K562 (cell line): Measurements from ENCODE around the gene NDUFS8. TPM values are rescaled to one million over a fixed set of nuclear protein-coding genes. Genes with fewer than 3 reads are reported as not detected.

ENCODE experiments used
- ATAC-seq: fragments of 200-7000 bp; cut with Tn5 transposase; 3 replicates; pipeline ENCODE4 v1.9.1; 2020; ENCODE audit warnings: moderate library complexity
- BruUV-seq: library from RNA; stranded (reverse); fragments of 400-500 nt; replicated peaks from 2 replicates; lab custom pipeline; 2021; lab: Mats Ljungman, UMichigan
- CTCF ChIA-PET: fragments of 300-600 bp; formaldehyde crosslinking; extraction: SDS; loops from one replicate; lab custom pipeline; 2021; ENCODE audit warnings: low intra/inter-chr PET ratio; lab: Yijun Ruan, JAX
- POLR2A ChIA-PET: fragments of 300-600, 350-650 bp; sonication (Branson Sonifier 250); formaldehyde crosslinking; extraction: SDS; loops from one replicate; lab custom pipeline; 2021; ENCODE audit warnings: antibody characterized with exemption, inconsistent platforms; lab: Yijun Ruan, JAX
- DNase-seq, 4 experiments: peaks; one replicate each; pipeline versions ENCODE4 v3.0.0 to v3.0.0-alpha.2; 2011 to 2018; ENCODE audit warnings: low spot score in 3 of 4, mixed read lengths in 3 of 4; ENCODE audit errors: extremely low read depth in 1 of 4
- FAIRE-seq: peaks from 2 replicates; lab custom pipeline; 2011; peaks lifted over from hg19 to GRCh38; lab: Jason Lieb, UNC
- H2AFZ ChIP-seq: 2 replicates; pipeline ENCODE4 v1.6.0; 2011; ENCODE audit warnings: low read depth, low read length, control low read depth, inconsistent platforms
- H3K27ac ChIP-seq: fragments of 200-600 bp; 3 replicates; pipeline ENCODE4 v1.8.0; 2011; ENCODE audit warnings: low read depth, mild to moderate bottlenecking, control low read depth, inconsistent platforms, low read length, moderate library complexity, mixed read lengths; ENCODE audit errors: extremely low read depth
- H3K27me3 ChIP-seq, 2 experiments: fragments of 300-600 bp in 1 of 2; 2 replicates in 1 of 2; 3 replicates in 1 of 2; pipeline versions ENCODE4 v1.6.0 to v1.8.0; 2011; ENCODE audit warnings: inconsistent platforms in 2 of 2, low read length in 2 of 2, mild to moderate bottlenecking in 1 of 2, mixed read lengths in 1 of 2, moderate library complexity in 1 of 2; ENCODE audit not compliant: control insufficient read depth in 2 of 2, insufficient read depth in 2 of 2
- H3K36me3 ChIP-seq: fragments of 300-600 bp; 3 replicates; pipeline ENCODE4 v1.8.0; 2011; ENCODE audit warnings: mild to moderate bottlenecking, low read length, inconsistent platforms; ENCODE audit not compliant: control insufficient read depth, insufficient read depth
- H3K4me1 ChIP-seq, 2 experiments: fragments of 200-600 bp in 1 of 2; replicated peaks in 1 of 2; 2 replicates in 1 of 2; 3 replicates in 1 of 2; pipeline versions ENCODE4 v1.5.1 to v1.8.0; 2011; ENCODE audit warnings: inconsistent platforms in 2 of 2, low read length in 2 of 2, mild to moderate bottlenecking in 1 of 2, mixed read lengths in 1 of 2, moderate library complexity in 1 of 2; ENCODE audit not compliant: control insufficient read depth in 2 of 2, insufficient read depth in 2 of 2
- H3K4me2 ChIP-seq: 2 replicates; pipeline ENCODE4 v1.6.1; 2011; ENCODE audit warnings: low read length, control low read depth, inconsistent platforms, mixed read lengths; ENCODE audit not compliant: insufficient read depth
- H3K4me3 ChIP-seq: fragments of 200-600 bp; sonication (generic), shearing (Covaris generic); 2 replicates; pipeline ENCODE4 v1.5.1; 2016; ENCODE audit warnings: control low read depth, inconsistent platforms
- H3K79me2 ChIP-seq: fragments of 200-600 bp; 3 replicates; pipeline ENCODE4 v1.8.0; 2011; ENCODE audit warnings: low read length, inconsistent platforms; ENCODE audit not compliant: control insufficient read depth, insufficient read depth
- H3K9ac ChIP-seq, 2 experiments: 2 replicates each; pipeline versions ENCODE4 v1.6.0 to v1.6.1; 2011; ENCODE audit warnings: low read depth in 2 of 2, low read length in 2 of 2, control low read depth in 1 of 2, inconsistent platforms in 1 of 2, mild to moderate bottlenecking in 1 of 2, mixed read lengths in 1 of 2; ENCODE audit not compliant: insufficient read depth in 1 of 2
- H3K9me1 ChIP-seq: one replicate; pipeline ENCODE4 v1.6.0; 2011; ENCODE audit warnings: inconsistent platforms, mild to moderate bottlenecking, low read length, moderate library complexity; ENCODE audit not compliant: control insufficient read depth, insufficient read depth
- H3K9me3 ChIP-seq: replicated peaks from 2 replicates; pipeline ENCODE4 v1.5.1; 2011; ENCODE audit warnings: low read depth, low read length, inconsistent platforms; ENCODE audit not compliant: control insufficient read depth, insufficient read depth
- H4K20me1 ChIP-seq: replicated peaks from 2 replicates; pipeline ENCODE4 v1.6.1; 2011; ENCODE audit warnings: low read length, inconsistent platforms, mixed read lengths; ENCODE audit not compliant: control insufficient read depth, insufficient read depth
- BDP1 ChIP-seq: IDR thresholded peaks from 3 replicates; pipeline ENCODE4 v1.6.1; 2011; ENCODE audit not compliant: insufficient read length, insufficient read depth
- CBFB ChIP-seq: sonication (generic); formaldehyde crosslinking; IDR thresholded peaks from 2 replicates; pipeline ENCODE4 v1.4.0; 2020; ENCODE audit warnings: mild to moderate bottlenecking, missing genetic modification reagents
- DEAF1 ChIP-seq: fragments of 450-650 bp; formaldehyde crosslinking; IDR thresholded peaks from 2 replicates; pipeline ENCODE4 v1.4.0; 2020; ENCODE audit warnings: mild to moderate bottlenecking, moderate library complexity
- KDM4B ChIP-seq, 2 experiments: fragments of 450-650 bp in 1 of 2; sonication (generic) in 1 of 2; IDR thresholded peaks; 2 replicates each; pipeline ENCODE4 v1.6.1; 2016 to 2017; ENCODE audit warnings: borderline replicate concordance in 2 of 2, antibody characterized with exemption in 1 of 2, low read depth in 1 of 2, mild to moderate bottlenecking in 1 of 2
- MAX ChIP-seq: sonication (generic); formaldehyde crosslinking; IDR thresholded peaks from 2 replicates; pipeline ENCODE4 v1.9.0; 2022; ENCODE audit warnings: mild to moderate bottlenecking, missing genetic modification reagents
- MCM3 ChIP-seq: fragments of 450-650 bp; IDR thresholded peaks from 2 replicates; pipeline ENCODE4 v1.6.1; 2016
- NFXL1 ChIP-seq: fragments of 450-650 bp; formaldehyde crosslinking; IDR thresholded peaks from 2 replicates; pipeline ENCODE4 v1.4.0; 2021; ENCODE audit warnings: mild to moderate bottlenecking
- NR0B1 ChIP-seq: fragments of 450-650 bp; IDR thresholded peaks from one replicate; pipeline ENCODE4 v1.6.1; 2018; ENCODE audit warnings: mild to moderate bottlenecking, moderate library complexity; ENCODE audit not compliant: partially characterized antibody
- POLR2H ChIP-seq: IDR thresholded peaks from 2 replicates; pipeline ENCODE4 v1.6.1; 2016; ENCODE audit warnings: missing genetic modification characterization, low read depth, mild to moderate bottlenecking, control low read depth, missing compliant biosample characterization, moderate library complexity
- SIX5 ChIP-seq, 2 experiments: IDR thresholded peaks; 2 replicates each; pipeline ENCODE4 v1.6.1; 2011; ENCODE audit warnings: low read length in 2 of 2, borderline replicate concordance in 1 of 2, low read depth in 1 of 2, mild to moderate bottlenecking in 1 of 2, moderate library complexity in 1 of 2; ENCODE audit not compliant: insufficient read depth in 1 of 2
- ZEB2 ChIP-seq: fragments of 450-650 bp; IDR thresholded peaks from 2 replicates; pipeline ENCODE4 v1.6.1; 2016
- ZNF668 ChIP-seq: fragments of 250-450 bp; sonication (Bioruptor Pico); IDR thresholded peaks from 2 replicates; pipeline ENCODE4 v1.8.0; 2022; ENCODE audit warnings: mild to moderate bottlenecking, inconsistent platforms
- WGBS: fragments of 100-300 bp; shearing (Covaris generic); methylation state at CpG from one replicate; pipeline ENCODE4 v1.1.6; 2016; ENCODE audit warnings: low coverage, mixed read lengths; ENCODE audit not compliant: insufficient coverage; ENCODE audit errors: missing lambda C conversion rate; 5-methylcytosine and 5-hydroxymethylcytosine counted together
- in situ Hi-C: fragments of 300-500 bp; cut with MboI; formaldehyde crosslinking; loops from 4 replicates; pipeline ENCODE4 v1.15.0; 2018; ENCODE audit warnings: inconsistent platforms, mixed read lengths
- intact Hi-C: fragments of 100-400 bp; cut with micrococcal nuclease; formaldehyde crosslinking; loops from 2 replicates; pipeline ENCODE4 v1.14.2; 2022
- polyA plus RNA-seq, 8 experiments: library from polyadenylated mRNA; depleted of rRNA in 4 of 8; stranded (reverse) in 5 of 8; unstranded in 3 of 8; fragments of >200 nt; fragmentation: Nextera tagmentation in 2 of 8; fragmentation: Illumina TruSeq in 1 of 8; extraction: Ambion mirVana in 2 of 8; extraction: Trizol in 1 of 8; gene quantifications; 2 replicates each; pipeline versions ENCODE4 v1.2.1 to v1.2.3, GENCODE V29; 2011 to 2014; ENCODE audit warnings: inconsistent platforms in 1 of 8, missing spikeins in 1 of 8
- total RNA-seq, 7 experiments: library from RNA; depleted of rRNA in 6 of 7; stranded (reverse); fragments of >200 nt in 6 of 7; fragmentation: Illumina TruSeq in 2 of 7; extraction: Trizol in 2 of 7; gene quantifications; 2 replicates each; pipeline versions ENCODE4 v1.2.1 to v1.2.3, GENCODE V29; 2011 to 2021; ENCODE audit warnings: low replicate concordance in 1 of 7
- TF ChIP-seq, protein P1 (sequence below): fragments of 450-650 bp; IDR thresholded peaks from 2 replicates; pipeline ENCODE4 v1.6.1; 2016; ENCODE audit warnings: antibody characterized with exemption

NDUFS8 gene
- total and polyA plus RNA-seq, 9 of the 15 experiments (the other 6 are each of a cell fraction or from before 2014, with no cell fraction given), result 36.5 to 351 (median 101) TPM

DNA sequence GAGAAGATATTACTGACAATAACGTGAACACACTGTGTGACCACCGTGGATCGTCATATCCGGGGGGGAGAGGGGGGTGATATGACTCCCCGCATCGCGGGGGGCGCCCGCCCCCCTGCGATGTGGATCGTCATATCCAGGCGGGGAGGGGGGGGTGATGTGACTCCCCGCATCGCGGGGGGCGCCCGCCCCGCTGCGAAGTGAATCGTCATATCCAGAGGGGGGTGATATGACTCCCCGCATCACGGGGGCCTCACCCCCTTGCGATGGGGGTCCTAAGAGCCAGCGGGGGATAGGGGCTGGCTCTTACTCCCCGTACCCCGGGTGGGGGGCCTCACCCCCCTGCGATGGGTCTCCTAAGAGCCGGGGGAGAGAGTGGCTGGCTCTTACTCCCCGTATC lies 46.5 kb upstream of the NDUFS8 start:
- H3K36me3 ChIP-seq, result no peaks in the 10 kb centered on the region
- BruUV-seq, result no TSS peak
- DNase-seq (no peak), FAIRE-seq (no peak), ATAC-seq (no peak)
- no peaks in the 10 kb centered on the region for H3K79me2 ChIP-seq
- H3K27me3 ChIP-seq, result peaks cover 3 to 19% of the 10 kb centered on the region in 2 experiments
- ChIA-PET CTCF (no interaction called here), POLR2A (no interaction called here)
- H3K4me3 ChIP-seq, result no peak overlapping the region
- H3K9me1 ChIP-seq, result no peaks in the 10 kb centered on the region
- H4K20me1 ChIP-seq, result no peaks in the 10 kb centered on the region
- H3K27ac ChIP-seq, result no peak overlapping the region
- no peak overlapping the region for H3K9ac ChIP-seq
- no peak overlapping the region for H2AFZ ChIP-seq
- H3K9me3 ChIP-seq, result no peaks in the 10 kb centered on the region
- whole genome bisulfite sequencing, result 17% methylated on average over 7 of the region's 29 CpGs
- no peak overlapping the region for H3K4me2 ChIP-seq
- H3K4me1 ChIP-seq, result no peaks in the 10 kb centered on the region
- in situ Hi-C loops (no loop called here), intact Hi-C loops (no loop called here)
- TF ChIP-seq MCM3 (no peak), ZEB2 (no peak), SIX5 (IDR thresholded peaks at IDR 0.05; ENCODE audit: borderline replicate concordance in 1 of 2, insufficient read depth in 1 of 2, low read depth in 1 of 2, low read length in 2 of 2) (no peak), NFXL1 (CRISPR knock-in tag) (no peak), ZNF668 (CRISPR knock-in tag) (no peak), DEAF1 (CRISPR knock-in tag) (no peak), POLR2H (tag) (no peak), NR0B1 (no peak), BDP1 (no peak), MAX (CRISPR knock-in tag) (no peak), KDM4B (IDR thresholded peaks at IDR 0.05; ENCODE audit: borderline replicate concordance in 2 of 2, low read depth in 1 of 2) (no peak), CBFB (no peak)
- TF ChIP-seq, protein P1, sequence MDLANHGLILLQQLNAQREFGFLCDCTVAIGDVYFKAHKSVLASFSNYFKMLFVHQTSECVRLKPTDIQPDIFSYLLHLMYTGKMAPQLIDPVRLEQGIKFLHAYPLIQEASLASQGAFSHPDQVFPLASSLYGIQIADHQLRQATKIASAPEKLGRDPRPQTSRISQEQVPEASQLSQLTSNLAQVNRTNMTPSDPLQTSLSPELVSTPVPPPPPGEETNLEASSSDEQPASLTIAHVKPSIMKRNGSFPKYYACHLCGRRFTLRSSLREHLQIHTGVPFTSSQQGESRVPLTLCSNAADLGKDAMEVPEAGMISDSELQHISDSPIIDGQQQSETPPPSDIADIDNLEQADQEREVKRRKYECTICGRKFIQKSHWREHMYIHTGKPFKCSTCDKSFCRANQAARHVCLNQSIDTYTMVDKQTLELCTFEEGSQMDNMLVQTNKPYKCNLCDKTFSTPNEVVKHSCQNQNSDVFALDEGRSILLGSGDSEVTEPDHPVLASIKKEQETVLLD, result no peak
